Left lung (tissue), 10 donors: Measurements from ENCODE around the gene POLR1C. TPM values are rescaled to one million over a fixed set of nuclear protein-coding genes. Genes with fewer than 3 reads are reported as not detected.

Source experiments
- ATAC-seq: fragments of 200-7000 bp; cut with Tn5 transposase; one replicate; pipeline ENCODE4 v1.9.1; 2020; ENCODE audit warnings: moderate library complexity
- DNase-seq, 4 donors: peaks; one replicate each; pipeline ENCODE4 v3.0.0-alpha.2; 2013 to 2020
- H3K27ac ChIP-seq, 2 donors: fragments of 200-600 bp; sonication (generic) in 1 of 2; one replicate each; pipeline versions ENCODE4 v1.5.0 to v1.8.0; 2020 to 2021
- H3K27me3 ChIP-seq, 2 donors: fragments of 200-600 bp; sonication (generic) in 1 of 2; one replicate each; pipeline versions ENCODE4 v1.5.0 to v1.8.0; 2020 to 2021
- H3K36me3 ChIP-seq, 2 donors: fragments of 200-600 bp; sonication (generic) in 1 of 2; one replicate each; pipeline versions ENCODE4 v1.5.0 to v1.8.0; 2020 to 2021
- H3K4me1 ChIP-seq, 2 donors: fragments of 200-600 bp; one replicate each; pipeline ENCODE4 v1.8.0; 2021
- H3K4me3 ChIP-seq, 2 donors: fragments of 200-600 bp; sonication (generic) in 1 of 2; one replicate each; pipeline versions ENCODE4 v1.5.0 to v1.8.0; 2020 to 2021; ENCODE audit warnings: mild to moderate bottlenecking in 1 of 2
- H3K9me3 ChIP-seq, 2 donors: fragments of 200-600 bp; sonication (generic) in 1 of 2; one replicate each; pipeline versions ENCODE4 v1.5.0 to v1.8.0; 2020 to 2021
- CTCF ChIP-seq, 2 donors: fragments of 200-600 bp; sonication (generic) in 1 of 2; IDR thresholded peaks; one replicate each; pipeline versions ENCODE4 v1.5.0 to v1.8.0; 2021; ENCODE audit warnings: antibody characterized with exemption in 2 of 2
- intact Hi-C, 2 donors: fragments of 100-400 bp; cut with DNase I; formaldehyde crosslinking; loops; one replicate each; pipeline versions ENCODE4 v1.11.2 to v1.14.2; 2022
- polyA plus RNA-seq, 6 donors: library from polyadenylated mRNA; unstranded; fragments of 120-200 nt; gene quantifications; one replicate each; pipeline ENCODE4 v1.2.1, GENCODE V29; 2013; ENCODE audit not compliant: insufficient read length in 6 of 6
- total RNA-seq, 2 donors: library from RNA; stranded (reverse); fragmentation: NEBNext Ultra II Directional; extraction: Animal tissue kit (Norgen Biotek cat#: 25700); gene quantifications; one replicate each; pipeline ENCODE4 v1.2.1, GENCODE V29; 2021
- donor health status: DM: no; HTN: yes; CAD: no.
- donor health status: DM: no; HTN: no; CAD: no.

Gene POLR1C
- total and polyA plus RNA-seq, 8 donors: 31.9 to 46.3 (median 35.5) TPM

DNA sequence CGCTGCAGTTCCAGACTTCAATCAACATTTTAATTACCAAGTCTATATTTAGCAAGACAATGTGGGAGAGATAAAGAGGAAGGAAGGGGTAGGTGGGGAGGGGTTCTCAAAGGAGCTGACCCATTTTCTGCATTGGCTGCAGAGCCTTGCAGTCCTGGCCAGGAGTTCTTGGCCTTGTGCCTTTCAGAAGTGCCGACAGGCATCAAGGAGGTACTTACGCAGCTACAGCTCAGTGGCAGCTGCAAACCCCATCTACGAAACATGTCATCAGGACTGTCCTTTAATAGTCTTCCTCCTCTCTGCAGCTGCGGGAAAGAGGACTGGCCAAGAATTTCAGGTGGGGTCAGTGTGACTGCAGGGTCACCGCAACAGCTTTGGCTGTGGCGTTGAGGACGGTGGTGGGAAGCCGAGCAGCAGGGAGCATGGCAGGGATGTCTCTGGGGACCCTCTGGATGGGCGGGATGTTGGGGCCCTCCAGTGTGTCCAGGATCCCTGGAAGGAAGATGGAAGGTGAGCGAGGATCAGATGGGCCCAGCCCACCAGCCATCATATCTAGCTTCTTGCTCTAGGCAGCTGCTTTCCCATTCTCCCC lies 5.0 kb upstream of the POLR1C start:
- Histone ChIP-seq H3K4me1 (peaks cover 29 to 64% of the 10 kb centered on the region in 2 donors), H3K36me3 (peaks cover 0 to 53% of the 10 kb centered on the region in 2 donors), H3K9me3 (no peaks in the 10 kb centered on the region), H3K27ac (no peak overlapping the region), H3K4me3 (no peak overlapping the region), H3K27me3 (peaks cover 0 to 31% of the 10 kb centered on the region in 2 donors)
- DNase-seq (no peak), ATAC-seq (no peak)
- intact Hi-C loops: no loop called here
- no peak for TF ChIP-seq CTCF (IDR thresholded peaks at IDR 0.05)

GRCh38 chr6:43515808-43516207 lies 1.1 kb upstream of the POLR1C start:
- Histone ChIP-seq H3K36me3 (peaks cover 0 to 68% of the 10 kb centered on the region in 2 donors), H3K4me3 (peak overlapping the region; percentile 73 to 96), H3K27me3 (no peaks in the 10 kb centered on the region), H3K27ac (peak overlapping the region; percentile 85 to 90), H3K9me3 (no peaks in the 10 kb centered on the region), H3K4me1 (peaks cover 31 to 59% of the 10 kb centered on the region in 2 donors)
- TF ChIP-seq CTCF (IDR thresholded peaks at IDR 0.05): no peak
- ATAC-seq: no peak
- no peak for DNase-seq
- intact Hi-C loops: no loop called here

GRCh38 chr6:43516367-43516696 lies 557 bp upstream of the POLR1C start:
- peak overlapping the region; percentile 85 to 90 for H3K27ac ChIP-seq
- peaks cover 29 to 57% of the 10 kb centered on the region in 2 donors for H3K4me1 ChIP-seq
- peak overlapping the region; percentile 73 to 96 for H3K4me3 ChIP-seq
- ATAC-seq (no peak), DNase-seq (no peak)
- TF ChIP-seq CTCF (IDR thresholded peaks at IDR 0.05): no peak
- no peaks in the 10 kb centered on the region for H3K9me3 ChIP-seq
- H3K27me3 ChIP-seq: no peaks in the 10 kb centered on the region
- intact Hi-C loops: no loop called here
- peaks cover 0 to 68% of the 10 kb centered on the region in 2 donors for H3K36me3 ChIP-seq

DNA sequence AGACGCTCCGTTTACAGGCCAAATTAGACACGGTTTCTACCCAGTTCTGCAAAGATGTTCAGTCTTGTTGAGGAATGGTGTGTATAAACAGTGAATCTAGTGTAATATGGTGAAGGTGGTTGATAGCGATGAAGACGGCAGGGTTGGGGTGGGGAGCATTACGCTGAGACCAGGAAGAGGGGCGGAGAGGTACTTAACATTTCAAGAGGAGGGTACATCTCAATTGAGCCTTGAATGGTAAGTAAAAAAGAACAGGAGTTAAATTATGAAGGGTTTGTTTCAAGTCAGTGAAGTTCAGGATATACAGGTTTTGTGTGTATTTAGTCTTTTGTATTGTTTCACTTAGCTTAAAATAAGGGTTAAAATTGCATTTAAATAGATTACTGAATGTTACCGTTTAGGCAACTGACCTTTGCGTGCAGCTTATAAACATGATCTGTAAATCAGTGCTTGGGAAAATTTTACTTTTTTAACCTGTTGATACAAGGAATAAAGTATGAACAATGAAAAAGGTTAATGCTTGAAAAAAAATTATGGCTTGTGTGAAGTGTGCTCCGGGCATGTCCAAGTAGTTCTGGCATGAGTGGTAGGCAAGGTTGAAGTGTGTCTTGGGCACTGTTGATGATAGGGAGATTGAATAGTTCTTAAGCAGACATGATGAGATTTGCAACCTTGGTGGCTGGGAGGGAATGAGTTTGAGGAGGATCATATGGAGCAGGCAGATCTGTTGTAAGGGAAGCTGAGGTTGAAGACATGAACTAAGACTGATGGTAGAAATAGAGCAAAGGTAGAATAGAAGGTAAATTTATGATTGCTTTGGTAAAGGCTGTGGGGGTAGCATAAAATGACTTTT lies 842 bp downstream of the POLR1C start:
- Histone ChIP-seq H3K36me3 (peaks cover 0 to 68% of the 10 kb centered on the region in 2 donors), H3K9me3 (no peaks in the 10 kb centered on the region), H3K27me3 (no peaks in the 10 kb centered on the region), H3K27ac (peak overlapping the region in 1 of 2 donors; percentile 90), H3K4me3 (peak overlapping the region; percentile 73 to 96), H3K4me1 (peaks cover 29 to 49% of the 10 kb centered on the region in 2 donors)
- DNase-seq: no peak
- TF ChIP-seq CTCF (IDR thresholded peaks at IDR 0.05): no peak
- intact Hi-C loops: no loop called here
- ATAC-seq: peak; percentile 2

GRCh38 chr6:43520097-43520496 lies 3.2 kb downstream of the POLR1C start:
- H3K27me3 ChIP-seq: no peaks in the 10 kb centered on the region
- H3K9me3 ChIP-seq: no peaks in the 10 kb centered on the region
- TF ChIP-seq CTCF (IDR thresholded peaks at IDR 0.05): no peak
- DNase-seq: no peak
- H3K4me3 ChIP-seq: no peak overlapping the region
- intact Hi-C loops: no loop called here
- H3K36me3 ChIP-seq: peaks cover 0 to 68% of the 10 kb centered on the region in 2 donors
- no peak overlapping the region for H3K27ac ChIP-seq
- H3K4me1 ChIP-seq: peaks cover 21 to 31% of the 10 kb centered on the region in 2 donors
- ATAC-seq: no peak
